ENCODE measurements around the gene MAN2C1. TPM values are rescaled to one million over a fixed set of nuclear protein-coding genes. Genes with fewer than 3 reads are reported as not detected.
A peak's percentile ranks its signal among the peaks of the same experiment; 100 is the strongest.

MAN2C1 gene
- total and polyA plus RNA-seq, 9 of the 15 experiments (the other 6 are each of a cell fraction or from before 2014, with no cell fraction given), result 2.0 to 141 (median 39.9) TPM

DNA sequence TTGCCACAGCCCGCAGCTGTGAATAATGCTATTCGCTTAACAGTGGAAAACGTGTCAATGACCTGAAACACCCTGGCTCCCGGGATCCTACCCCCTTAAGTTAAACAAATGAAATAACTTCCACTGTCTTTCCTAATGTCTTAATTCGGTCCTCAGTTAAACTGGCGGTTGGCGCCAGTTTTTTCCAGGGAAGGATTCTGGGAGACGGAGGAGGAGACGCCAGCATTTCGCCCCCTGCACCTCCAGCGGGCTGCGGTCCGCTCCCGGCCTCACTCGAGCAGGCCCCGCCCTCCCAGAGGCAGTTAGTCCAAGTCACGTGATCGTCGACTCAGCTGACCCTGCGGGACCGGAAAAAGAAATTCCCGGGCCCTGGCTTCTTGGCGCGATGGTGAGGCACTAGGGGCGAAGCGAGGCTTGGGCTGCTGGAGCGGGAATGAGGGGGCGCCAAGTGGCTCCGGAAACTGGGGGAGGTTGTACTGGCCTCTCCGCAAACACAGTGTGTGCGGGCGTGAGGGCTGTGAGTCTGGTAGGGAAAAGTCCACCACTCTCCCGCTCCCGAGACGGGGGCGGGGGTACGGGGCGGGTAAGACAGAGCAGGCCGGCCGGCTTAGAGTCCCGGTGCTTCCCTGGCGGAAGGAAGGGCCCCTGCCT lies 32.6 kb downstream of the MAN2C1 start, which contains the start of gene COMMD4 (continued):
- TF ChIP-seq HDAC2 (IDR thresholded peaks at IDR 0.05), result peak; percentile 87
- no peak for TF ChIP-seq HMG20A (CRISPR knock-in tag; conservative IDR thresholded peaks at IDR 0.05)
- TF ChIP-seq TAF9B (IDR thresholded peaks at IDR 0.05; ENCODE audit: partially characterized antibody), result peak; percentile 77
- no peak for TF ChIP-seq FOS (IDR thresholded peaks at IDR 0.05; ENCODE audit: extremely low read depth, insufficient read length)
- TF ChIP-seq, protein P1, sequence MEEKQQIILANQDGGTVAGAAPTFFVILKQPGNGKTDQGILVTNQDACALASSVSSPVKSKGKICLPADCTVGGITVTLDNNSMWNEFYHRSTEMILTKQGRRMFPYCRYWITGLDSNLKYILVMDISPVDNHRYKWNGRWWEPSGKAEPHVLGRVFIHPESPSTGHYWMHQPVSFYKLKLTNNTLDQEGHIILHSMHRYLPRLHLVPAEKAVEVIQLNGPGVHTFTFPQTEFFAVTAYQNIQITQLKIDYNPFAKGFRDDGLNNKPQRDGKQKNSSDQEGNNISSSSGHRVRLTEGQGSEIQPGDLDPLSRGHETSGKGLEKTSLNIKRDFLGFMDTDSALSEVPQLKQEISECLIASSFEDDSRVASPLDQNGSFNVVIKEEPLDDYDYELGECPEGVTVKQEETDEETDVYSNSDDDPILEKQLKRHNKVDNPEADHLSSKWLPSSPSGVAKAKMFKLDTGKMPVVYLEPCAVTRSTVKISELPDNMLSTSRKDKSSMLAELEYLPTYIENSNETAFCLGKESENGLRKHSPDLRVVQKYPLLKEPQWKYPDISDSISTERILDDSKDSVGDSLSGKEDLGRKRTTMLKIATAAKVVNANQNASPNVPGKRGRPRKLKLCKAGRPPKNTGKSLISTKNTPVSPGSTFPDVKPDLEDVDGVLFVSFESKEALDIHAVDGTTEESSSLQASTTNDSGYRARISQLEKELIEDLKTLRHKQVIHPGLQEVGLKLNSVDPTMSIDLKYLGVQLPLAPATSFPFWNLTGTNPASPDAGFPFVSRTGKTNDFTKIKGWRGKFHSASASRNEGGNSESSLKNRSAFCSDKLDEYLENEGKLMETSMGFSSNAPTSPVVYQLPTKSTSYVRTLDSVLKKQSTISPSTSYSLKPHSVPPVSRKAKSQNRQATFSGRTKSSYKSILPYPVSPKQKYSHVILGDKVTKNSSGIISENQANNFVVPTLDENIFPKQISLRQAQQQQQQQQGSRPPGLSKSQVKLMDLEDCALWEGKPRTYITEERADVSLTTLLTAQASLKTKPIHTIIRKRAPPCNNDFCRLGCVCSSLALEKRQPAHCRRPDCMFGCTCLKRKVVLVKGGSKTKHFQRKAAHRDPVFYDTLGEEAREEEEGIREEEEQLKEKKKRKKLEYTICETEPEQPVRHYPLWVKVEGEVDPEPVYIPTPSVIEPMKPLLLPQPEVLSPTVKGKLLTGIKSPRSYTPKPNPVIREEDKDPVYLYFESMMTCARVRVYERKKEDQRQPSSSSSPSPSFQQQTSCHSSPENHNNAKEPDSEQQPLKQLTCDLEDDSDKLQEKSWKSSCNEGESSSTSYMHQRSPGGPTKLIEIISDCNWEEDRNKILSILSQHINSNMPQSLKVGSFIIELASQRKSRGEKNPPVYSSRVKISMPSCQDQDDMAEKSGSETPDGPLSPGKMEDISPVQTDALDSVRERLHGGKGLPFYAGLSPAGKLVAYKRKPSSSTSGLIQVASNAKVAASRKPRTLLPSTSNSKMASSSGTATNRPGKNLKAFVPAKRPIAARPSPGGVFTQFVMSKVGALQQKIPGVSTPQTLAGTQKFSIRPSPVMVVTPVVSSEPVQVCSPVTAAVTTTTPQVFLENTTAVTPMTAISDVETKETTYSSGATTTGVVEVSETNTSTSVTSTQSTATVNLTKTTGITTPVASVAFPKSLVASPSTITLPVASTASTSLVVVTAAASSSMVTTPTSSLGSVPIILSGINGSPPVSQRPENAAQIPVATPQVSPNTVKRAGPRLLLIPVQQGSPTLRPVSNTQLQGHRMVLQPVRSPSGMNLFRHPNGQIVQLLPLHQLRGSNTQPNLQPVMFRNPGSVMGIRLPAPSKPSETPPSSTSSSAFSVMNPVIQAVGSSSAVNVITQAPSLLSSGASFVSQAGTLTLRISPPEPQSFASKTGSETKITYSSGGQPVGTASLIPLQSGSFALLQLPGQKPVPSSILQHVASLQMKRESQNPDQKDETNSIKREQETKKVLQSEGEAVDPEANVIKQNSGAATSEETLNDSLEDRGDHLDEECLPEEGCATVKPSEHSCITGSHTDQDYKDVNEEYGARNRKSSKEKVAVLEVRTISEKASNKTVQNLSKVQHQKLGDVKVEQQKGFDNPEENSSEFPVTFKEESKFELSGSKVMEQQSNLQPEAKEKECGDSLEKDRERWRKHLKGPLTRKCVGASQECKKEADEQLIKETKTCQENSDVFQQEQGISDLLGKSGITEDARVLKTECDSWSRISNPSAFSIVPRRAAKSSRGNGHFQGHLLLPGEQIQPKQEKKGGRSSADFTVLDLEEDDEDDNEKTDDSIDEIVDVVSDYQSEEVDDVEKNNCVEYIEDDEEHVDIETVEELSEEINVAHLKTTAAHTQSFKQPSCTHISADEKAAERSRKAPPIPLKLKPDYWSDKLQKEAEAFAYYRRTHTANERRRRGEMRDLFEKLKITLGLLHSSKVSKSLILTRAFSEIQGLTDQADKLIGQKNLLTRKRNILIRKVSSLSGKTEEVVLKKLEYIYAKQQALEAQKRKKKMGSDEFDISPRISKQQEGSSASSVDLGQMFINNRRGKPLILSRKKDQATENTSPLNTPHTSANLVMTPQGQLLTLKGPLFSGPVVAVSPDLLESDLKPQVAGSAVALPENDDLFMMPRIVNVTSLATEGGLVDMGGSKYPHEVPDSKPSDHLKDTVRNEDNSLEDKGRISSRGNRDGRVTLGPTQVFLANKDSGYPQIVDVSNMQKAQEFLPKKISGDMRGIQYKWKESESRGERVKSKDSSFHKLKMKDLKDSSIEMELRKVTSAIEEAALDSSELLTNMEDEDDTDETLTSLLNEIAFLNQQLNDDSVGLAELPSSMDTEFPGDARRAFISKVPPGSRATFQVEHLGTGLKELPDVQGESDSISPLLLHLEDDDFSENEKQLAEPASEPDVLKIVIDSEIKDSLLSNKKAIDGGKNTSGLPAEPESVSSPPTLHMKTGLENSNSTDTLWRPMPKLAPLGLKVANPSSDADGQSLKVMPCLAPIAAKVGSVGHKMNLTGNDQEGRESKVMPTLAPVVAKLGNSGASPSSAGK (IDR thresholded peaks at IDR 0.05), result peak; percentile 88
- TF ChIP-seq TAL1 (IDR thresholded peaks at IDR 0.05), result no peak
- TF ChIP-seq ZNF668 (CRISPR knock-in tag; IDR thresholded peaks at IDR 0.05), result no peak
- peak; percentile 61 for TF ChIP-seq EP300 (IDR thresholded peaks at IDR 0.05; ENCODE audit: low read length)
- no peak for TF ChIP-seq TSC22D4 (tag; IDR thresholded peaks at IDR 0.05)
- TF ChIP-seq CBX8 (IDR thresholded peaks at IDR 0.05; ENCODE audit: borderline replicate concordance, extremely low read depth, low read depth, low read length, poor library complexity, severe bottlenecking), result no peak
- TF ChIP-seq, protein P2, sequence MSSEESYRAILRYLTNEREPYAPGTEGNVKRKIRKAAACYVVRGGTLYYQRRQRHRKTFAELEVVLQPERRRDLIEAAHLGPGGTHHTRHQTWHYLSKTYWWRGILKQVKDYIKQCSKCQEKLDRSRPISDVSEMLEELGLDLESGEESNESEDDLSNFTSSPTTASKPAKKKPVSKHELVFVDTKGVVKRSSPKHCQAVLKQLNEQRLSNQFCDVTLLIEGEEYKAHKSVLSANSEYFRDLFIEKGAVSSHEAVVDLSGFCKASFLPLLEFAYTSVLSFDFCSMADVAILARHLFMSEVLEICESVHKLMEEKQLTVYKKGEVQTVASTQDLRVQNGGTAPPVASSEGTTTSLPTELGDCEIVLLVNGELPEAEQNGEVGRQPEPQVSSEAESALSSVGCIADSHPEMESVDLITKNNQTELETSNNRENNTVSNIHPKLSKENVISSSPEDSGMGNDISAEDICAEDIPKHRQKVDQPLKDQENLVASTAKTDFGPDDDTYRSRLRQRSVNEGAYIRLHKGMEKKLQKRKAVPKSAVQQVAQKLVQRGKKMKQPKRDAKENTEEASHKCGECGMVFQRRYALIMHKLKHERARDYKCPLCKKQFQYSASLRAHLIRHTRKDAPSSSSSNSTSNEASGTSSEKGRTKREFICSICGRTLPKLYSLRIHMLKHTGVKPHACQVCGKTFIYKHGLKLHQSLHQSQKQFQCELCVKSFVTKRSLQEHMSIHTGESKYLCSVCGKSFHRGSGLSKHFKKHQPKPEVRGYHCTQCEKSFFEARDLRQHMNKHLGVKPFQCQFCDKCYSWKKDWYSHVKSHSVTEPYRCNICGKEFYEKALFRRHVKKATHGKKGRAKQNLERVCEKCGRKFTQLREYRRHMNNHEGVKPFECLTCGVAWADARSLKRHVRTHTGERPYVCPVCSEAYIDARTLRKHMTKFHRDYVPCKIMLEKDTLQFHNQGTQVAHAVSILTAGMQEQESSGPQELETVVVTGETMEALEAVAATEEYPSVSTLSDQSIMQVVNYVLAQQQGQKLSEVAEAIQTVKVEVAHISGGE (CRISPR knock-in tag; IDR thresholded peaks at IDR 0.05), result peak in 1 of 3 experiments; percentile 39; a peak in 1 of 6 replicates
- TF ChIP-seq, protein P3, sequence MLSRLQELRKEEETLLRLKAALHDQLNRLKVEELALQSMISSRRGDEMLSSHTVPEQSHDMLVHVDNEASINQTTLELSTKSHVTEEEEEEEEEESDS (CRISPR knock-in tag; IDR thresholded peaks at IDR 0.05), result no peak
